DND-41 (cell line): Measurements from ENCODE around the gene TSNAX.

ENCODE experiments used
- EZH2 ChIP-seq: IDR thresholded peaks from 3 replicates; pipeline ENCODE4 v1.6.1; 2012; ENCODE audit warnings: borderline replicate concordance, low read depth, mild to moderate bottlenecking, moderate library complexity, low read length, inconsistent platforms; ENCODE audit not compliant: severe bottlenecking
- TF ChIP-seq, protein P1 (sequence below): IDR thresholded peaks from 2 replicates; pipeline ENCODE4 v1.5.1; 2012; ENCODE audit warnings: borderline replicate concordance, low read length, moderate library complexity, mild to moderate bottlenecking; ENCODE audit not compliant: poor library complexity, severe bottlenecking; ENCODE audit errors: extremely low read depth

DNA sequence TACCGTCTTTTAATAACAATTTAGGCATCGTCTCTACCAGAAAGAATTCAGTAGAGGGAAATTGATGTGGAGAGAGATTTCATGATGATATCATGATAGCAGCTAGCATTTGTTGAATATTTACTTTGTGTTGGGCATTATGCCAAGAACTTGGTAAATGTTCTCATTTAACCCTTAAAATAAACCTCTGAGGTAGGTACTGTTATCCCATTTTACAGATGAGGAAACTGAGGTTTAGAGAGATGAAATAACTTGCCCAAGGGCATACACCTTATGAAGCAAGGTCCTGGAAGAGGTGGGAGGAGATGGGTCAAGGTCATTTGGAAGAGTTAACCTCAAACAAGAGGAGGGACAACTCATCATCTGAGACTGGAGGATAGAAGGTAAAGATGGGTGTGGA lies 34.8 kb downstream of the TSNAX start:
- TF ChIP-seq EZH2, result no peak
- TF ChIP-seq, protein P1, sequence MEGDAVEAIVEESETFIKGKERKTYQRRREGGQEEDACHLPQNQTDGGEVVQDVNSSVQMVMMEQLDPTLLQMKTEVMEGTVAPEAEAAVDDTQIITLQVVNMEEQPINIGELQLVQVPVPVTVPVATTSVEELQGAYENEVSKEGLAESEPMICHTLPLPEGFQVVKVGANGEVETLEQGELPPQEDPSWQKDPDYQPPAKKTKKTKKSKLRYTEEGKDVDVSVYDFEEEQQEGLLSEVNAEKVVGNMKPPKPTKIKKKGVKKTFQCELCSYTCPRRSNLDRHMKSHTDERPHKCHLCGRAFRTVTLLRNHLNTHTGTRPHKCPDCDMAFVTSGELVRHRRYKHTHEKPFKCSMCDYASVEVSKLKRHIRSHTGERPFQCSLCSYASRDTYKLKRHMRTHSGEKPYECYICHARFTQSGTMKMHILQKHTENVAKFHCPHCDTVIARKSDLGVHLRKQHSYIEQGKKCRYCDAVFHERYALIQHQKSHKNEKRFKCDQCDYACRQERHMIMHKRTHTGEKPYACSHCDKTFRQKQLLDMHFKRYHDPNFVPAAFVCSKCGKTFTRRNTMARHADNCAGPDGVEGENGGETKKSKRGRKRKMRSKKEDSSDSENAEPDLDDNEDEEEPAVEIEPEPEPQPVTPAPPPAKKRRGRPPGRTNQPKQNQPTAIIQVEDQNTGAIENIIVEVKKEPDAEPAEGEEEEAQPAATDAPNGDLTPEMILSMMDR, result no peak
